Dermis lymphatic vessel endothelial cell (primary cell): ENCODE data around the gene NDUFV1. TPM values are rescaled to one million over a fixed set of nuclear protein-coding genes. Genes with fewer than 3 reads are reported as not detected.

ENCODE experiments used
- total RNA-seq: library from RNA; depleted of rRNA; stranded (reverse); fragments of >200 nt; gene quantifications from 2 replicates; pipeline ENCODE4 v1.2.1, GENCODE V29; 2014

NDUFV1 gene
- total RNA-seq = 121 and 130 TPM in 2 replicates

DNA sequence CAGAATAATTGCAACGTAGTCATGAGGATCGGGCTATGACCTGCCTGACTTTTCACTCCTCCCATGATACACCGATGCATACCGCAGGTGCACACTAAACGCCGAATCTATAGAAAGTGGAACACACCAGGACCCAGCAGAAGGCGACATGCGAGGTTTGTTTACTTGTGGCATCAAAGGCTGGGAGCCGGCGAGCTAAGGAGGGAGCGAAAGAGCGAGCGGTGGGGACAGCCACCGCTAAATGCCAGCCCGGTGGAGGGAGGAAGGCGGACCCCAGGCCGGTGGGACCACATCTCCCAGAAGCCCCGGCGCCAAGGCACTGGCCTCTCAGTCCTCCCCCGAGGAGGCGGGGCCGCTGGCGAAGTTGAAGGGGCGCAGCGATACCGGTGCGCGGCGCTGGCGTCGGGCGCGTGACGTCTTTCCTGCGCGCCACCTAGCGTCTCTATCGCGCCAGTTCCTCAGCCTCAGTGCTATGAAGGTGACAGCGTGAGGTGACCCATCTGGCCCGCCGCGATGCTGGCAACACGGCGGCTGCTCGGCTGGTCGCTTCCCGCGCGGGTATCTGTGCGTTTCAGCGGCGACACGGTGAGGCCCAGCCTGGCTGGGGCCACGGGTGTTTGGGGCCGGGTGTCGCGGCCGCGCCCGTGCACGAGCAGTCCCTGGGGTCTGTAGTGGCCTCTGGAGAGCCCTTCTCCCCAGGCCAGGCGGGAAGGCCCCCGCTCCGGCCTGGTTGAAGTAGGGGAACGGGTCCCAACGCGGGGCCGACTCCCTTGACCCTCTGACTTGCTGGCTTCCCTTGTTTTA is at the start of gene NDUFV1:
TSS of gene NDUFV1 (plus strand) at position 445 of the 804 bp plus-strand sequence. CDS start at position 514, 69 bp downstream.

DNA sequence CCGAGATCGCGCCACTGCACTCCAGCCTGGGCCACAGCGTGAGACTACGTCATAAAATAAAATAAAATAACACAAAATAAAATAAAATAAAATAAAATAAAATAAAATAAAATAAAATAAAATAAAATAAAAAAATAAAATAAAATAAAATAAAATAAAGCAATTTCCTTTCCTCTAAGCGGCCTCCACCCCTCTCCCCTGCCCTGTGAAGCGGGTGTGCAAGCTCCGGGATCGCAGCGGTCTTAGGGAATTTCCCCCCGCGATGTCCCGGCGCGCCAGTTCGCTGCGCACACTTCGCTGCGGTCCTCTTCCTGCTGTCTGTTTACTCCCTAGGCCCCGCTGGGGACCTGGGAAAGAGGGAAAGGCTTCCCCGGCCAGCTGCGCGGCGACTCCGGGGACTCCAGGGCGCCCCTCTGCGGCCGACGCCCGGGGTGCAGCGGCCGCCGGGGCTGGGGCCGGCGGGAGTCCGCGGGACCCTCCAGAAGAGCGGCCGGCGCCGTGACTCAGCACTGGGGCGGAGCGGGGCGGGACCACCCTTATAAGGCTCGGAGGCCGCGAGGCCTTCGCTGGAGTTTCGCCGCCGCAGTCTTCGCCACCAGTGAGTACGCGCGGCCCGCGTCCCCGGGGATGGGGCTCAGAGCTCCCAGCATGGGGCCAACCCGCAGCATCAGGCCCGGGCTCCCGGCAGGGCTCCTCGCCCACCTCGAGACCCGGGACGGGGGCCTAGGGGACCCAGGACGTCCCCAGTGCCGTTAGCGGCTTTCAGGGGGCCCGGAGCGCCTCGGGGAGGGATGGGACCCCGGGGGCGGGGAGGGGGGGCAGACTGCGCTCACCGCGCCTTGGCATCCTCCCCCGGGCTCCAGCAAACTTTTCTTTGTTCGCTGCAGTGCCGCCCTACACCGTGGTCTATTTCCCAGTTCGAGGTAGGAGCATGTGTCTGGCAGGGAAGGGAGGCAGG is 23.2 kb upstream of the NDUFV1 start, which contains the start of gene GSTP1:
TSS of gene GSTP1 (plus strand) at position 566 of the 958 bp plus-strand sequence. CDS start at position 598, 32 bp downstream.

DNA sequence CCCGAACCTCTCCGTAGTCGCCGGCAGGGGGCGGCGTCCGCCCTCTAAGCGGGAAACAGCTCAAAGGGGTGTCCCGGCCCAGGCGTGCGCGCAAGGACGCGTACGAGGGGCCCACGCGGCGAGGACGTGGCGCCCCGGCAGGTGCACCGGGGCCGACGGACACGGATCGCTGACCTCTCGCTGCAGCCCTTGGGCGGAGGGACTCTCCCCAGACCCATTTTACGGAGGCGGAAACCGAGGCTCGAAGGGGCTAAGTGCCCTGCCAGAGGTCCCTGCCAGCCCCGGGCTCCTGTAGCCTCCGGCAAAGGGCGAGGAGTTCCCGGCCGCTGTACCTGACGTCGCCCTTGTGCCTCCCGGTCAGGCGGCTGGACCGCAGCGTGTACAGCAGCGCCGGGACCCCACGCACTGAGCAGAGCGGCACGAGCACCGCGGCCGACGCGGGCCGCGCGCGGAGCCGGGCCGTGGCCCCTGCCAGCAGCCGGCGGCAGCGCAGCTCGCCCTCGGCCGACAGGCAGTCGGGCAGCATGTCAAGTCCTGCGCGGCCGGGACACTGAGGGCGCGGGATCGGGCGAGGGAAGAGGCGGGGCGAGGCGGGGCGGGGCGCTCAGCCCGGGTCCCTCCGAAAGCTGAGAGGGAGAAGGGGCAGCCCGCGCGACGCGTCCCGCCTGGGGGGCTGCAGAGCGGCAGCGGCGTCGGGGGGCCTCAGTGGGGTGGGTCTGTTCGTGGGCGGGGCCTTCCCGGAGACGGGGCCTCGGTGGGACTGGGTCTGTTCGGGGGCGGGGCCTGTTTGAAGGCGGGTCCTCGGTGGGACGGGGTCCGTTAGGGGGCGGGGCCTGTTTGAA is 22.9 kb downstream of the NDUFV1 start, which contains the start of gene NUDT8:
TSS of gene NUDT8 (minus strand) at position 552 of the 842 bp plus-strand sequence. CDS start at position 526, 26 bp downstream.

DNA sequence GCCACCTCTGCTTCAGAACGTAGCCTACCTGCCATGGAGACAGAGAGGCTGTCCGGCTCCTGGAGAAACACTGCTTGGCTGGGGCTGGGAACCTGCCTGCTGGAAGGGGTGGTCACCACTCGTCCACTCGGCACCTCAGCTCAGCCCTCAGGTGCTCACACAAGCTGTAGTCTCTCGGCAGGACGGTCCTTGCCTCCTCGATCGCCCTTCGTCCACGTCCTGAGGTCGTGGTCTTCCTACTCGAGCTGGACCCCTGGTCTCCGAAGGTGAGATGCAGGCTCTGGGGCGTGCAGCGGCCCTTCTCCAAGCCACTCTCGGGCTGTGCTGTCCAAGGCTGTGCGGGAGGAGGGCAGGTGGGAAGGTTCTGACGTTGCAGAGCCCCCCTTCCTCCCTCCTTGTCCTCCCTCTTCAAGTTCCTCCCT is 32.7 kb downstream of the NDUFV1 start, which contains the start of gene TBX10:
TSS of gene TBX10 (minus strand) at position 326 of the 422 bp plus-strand sequence. CDS start at position 35, 291 bp downstream.

Other genes starting within 250 kb of the NDUFV1 start
- gene CLCF1, start 233.3 kb upstream of the NDUFV1 start, total RNA-seq = 2.0 and 2.4 TPM in 2 replicates
- gene RAD9A, start 214.9 kb upstream of the NDUFV1 start, total RNA-seq = 4.3 and 4.8 TPM in 2 replicates
- gene PPP1CA, start 205.1 kb upstream of the NDUFV1 start, total RNA-seq = 233 and 254 TPM in 2 replicates
- 0.09 and 0.22 TPM in 2 replicates for gene TBC1D10C, start 202.9 kb upstream of the NDUFV1 start, total RNA-seq
- 0.09 and 0.22 TPM in 2 replicates for gene CARNS1, start 191.3 kb upstream of the NDUFV1 start, total RNA-seq
- 25.0 and 26.3 TPM in 2 replicates for gene RPS6KB2, start 178.4 kb upstream of the NDUFV1 start, total RNA-seq
- gene PTPRCAP, start 169.3 kb upstream of the NDUFV1 start, total RNA-seq = 0.11 and 0.43 TPM in 2 replicates
- gene CORO1B, start 163.5 kb upstream of the NDUFV1 start, total RNA-seq = 122 and 145 TPM in 2 replicates
- not detected in 2 replicates for gene GPR152, start 154.2 kb upstream of the NDUFV1 start, total RNA-seq
- 1.5 and 2.0 TPM in 2 replicates for gene CABP4, start 151.6 kb upstream of the NDUFV1 start, total RNA-seq
- 21.1 and 21.8 TPM in 2 replicates for gene TMEM134, start 137.7 kb upstream of the NDUFV1 start, total RNA-seq
- 101 TPM in 2 replicates for gene AIP, start 123.9 kb upstream of the NDUFV1 start, total RNA-seq
- gene PITPNM1, start 101.6 kb upstream of the NDUFV1 start, total RNA-seq = 2.8 and 3.1 TPM in 2 replicates
- 10.3 and 23.1 TPM in 2 replicates for gene CDK2AP2, start 98.8 kb upstream of the NDUFV1 start, total RNA-seq
- not detected in 2 replicates for gene CABP2, start 83.5 kb upstream of the NDUFV1 start, total RNA-seq
- 473 and 682 TPM in 2 replicates for gene GSTP1, start 23.1 kb upstream of the NDUFV1 start, total RNA-seq
- 3.6 and 5.4 TPM in 2 replicates for gene NUDT8, start 23.0 kb downstream of the NDUFV1 start, total RNA-seq
- not detected in 2 replicates for gene TBX10, start 32.8 kb downstream of the NDUFV1 start, total RNA-seq
- not detected in 2 replicates for gene ACY3, start 43.8 kb downstream of the NDUFV1 start, total RNA-seq
- not detected in 2 replicates for gene ALDH3B2, start 67.7 kb downstream of the NDUFV1 start, total RNA-seq